H1 (cell line): ENCODE data around the gene KLF7. TPM values are rescaled to one million over a fixed set of nuclear protein-coding genes. Genes with fewer than 3 reads are reported as not detected.

Source experiments
- CTCF ChIA-PET: fragments of 300-600 bp; sonication (Branson Sonifier 250); formaldehyde crosslinking; loops from one replicate; lab custom pipeline; 2021; ENCODE audit not compliant: partially characterized antibody; lab: Charles Lee
- POLR2A ChIA-PET: fragments of 300-600 bp; sonication (Branson Sonifier 250); formaldehyde crosslinking; loops from one replicate; lab custom pipeline; 2021; ENCODE audit warnings: inconsistent platforms; ENCODE audit not compliant: partially characterized antibody; lab: Charles Lee
- DNase-seq, 2 experiments: peaks; one replicate each; pipeline versions ENCODE4 v3.0.0 to v3.0.0-alpha.2; 2010 to 2022; ENCODE audit warnings: low spot score in 2 of 2, low read depth in 1 of 2, mixed read lengths in 1 of 2
- FAIRE-seq: peaks from 2 replicates; lab custom pipeline; 2011; peaks lifted over from hg19 to GRCh38; lab: Jason Lieb, UNC
- H2AFZ ChIP-seq: 2 replicates; pipeline ENCODE4 v1.8.1; 2012; ENCODE audit warnings: low read length, inconsistent platforms
- H2AK5ac ChIP-seq: 2 replicates; pipeline ENCODE4 v1.6.1; 2013; ENCODE audit warnings: low read depth, low read length
- H2BK120ac ChIP-seq: replicated peaks from 2 replicates; pipeline ENCODE3; 2013; ENCODE audit warnings: low read depth, low read length, inconsistent platforms
- H2BK12ac ChIP-seq: 2 replicates; pipeline ENCODE4 v1.6.1; 2013; ENCODE audit warnings: low read depth, low read length
- H2BK15ac ChIP-seq: 2 replicates; pipeline ENCODE4 v1.6.1; 2013; ENCODE audit warnings: low read length
- H2BK20ac ChIP-seq: 2 replicates; pipeline ENCODE4 v1.6.1; 2013; ENCODE audit warnings: low read length
- H2BK5ac ChIP-seq: 2 replicates; pipeline ENCODE4 v1.6.1; 2013; ENCODE audit warnings: low read depth, low read length
- H3K14ac ChIP-seq: 2 replicates; pipeline ENCODE4 v1.6.1; 2013; ENCODE audit warnings: inconsistent platforms; ENCODE audit not compliant: insufficient read length
- H3K18ac ChIP-seq: 2 replicates; pipeline ENCODE4 v1.6.1; 2013; ENCODE audit warnings: low read length; ENCODE audit errors: extremely low read depth
- H3K23ac ChIP-seq: 2 replicates; pipeline ENCODE4 v1.6.1; 2013; ENCODE audit warnings: inconsistent platforms; ENCODE audit not compliant: insufficient read length
- H3K23me2 ChIP-seq: 2 replicates; pipeline ENCODE4 v1.6.1; 2013; ENCODE audit warnings: low read depth, low read length
- H3K27ac ChIP-seq: 2 replicates; pipeline ENCODE4 v1.6.1; 2011; ENCODE audit warnings: low read depth, low read length, inconsistent platforms
- H3K27me3 ChIP-seq, 4 experiments: replicated peaks in 1 of 4; 1 replicate in 1 of 4; 2 replicates in 3 of 4; pipeline versions ENCODE4 v1.6.1 to v1.8.1; 2011 to 2013; ENCODE audit warnings: low read length in 3 of 4, mild to moderate bottlenecking in 3 of 4, inconsistent platforms in 2 of 4, mixed read lengths in 2 of 4, moderate library complexity in 1 of 4; ENCODE audit not compliant: control insufficient read depth in 3 of 4, insufficient read depth in 3 of 4; ENCODE audit errors: extremely low read depth in 1 of 4
- H3K36me3 ChIP-seq, 4 experiments: 2 replicates each; pipeline versions ENCODE4 v1.6.1 to v1.8.1; 2011 to 2013; ENCODE audit warnings: mild to moderate bottlenecking in 4 of 4, low read length in 3 of 4, moderate library complexity in 2 of 4, control low read depth in 1 of 4, inconsistent platforms in 1 of 4; ENCODE audit not compliant: insufficient read depth in 4 of 4, control insufficient read depth in 2 of 4
- H3K4ac ChIP-seq: replicated peaks from 2 replicates; pipeline ENCODE3; 2013; ENCODE audit warnings: low read length, low read depth, mixed read lengths, inconsistent platforms; ENCODE audit not compliant: insufficient read length
- H3K4me1 ChIP-seq, 4 experiments: replicated peaks in 1 of 4; 1 replicate in 1 of 4; 2 replicates in 3 of 4; pipeline versions ENCODE4 v1.6.1 to v1.8.1; 2011 to 2013; ENCODE audit warnings: low read length in 3 of 4, inconsistent platforms in 2 of 4, mixed read lengths in 1 of 4; ENCODE audit not compliant: insufficient read depth in 4 of 4, control insufficient read depth in 3 of 4
- H3K4me2 ChIP-seq, 2 experiments: 2 replicates each; pipeline versions ENCODE4 v1.6.1 to v1.8.1; 2011 to 2013; ENCODE audit warnings: low read depth in 2 of 2, low read length in 2 of 2, control low read depth in 1 of 2, inconsistent platforms in 1 of 2, mild to moderate bottlenecking in 1 of 2; ENCODE audit not compliant: insufficient read depth in 1 of 2
- H3K4me3 ChIP-seq, 4 experiments: fragments of 200-600, 300-600 bp in 1 of 4; sonication (generic), shearing (Covaris generic), sonication (Bioruptor Twin) in 1 of 4; 2 replicates each; pipeline versions ENCODE4 v1.5.1 to v1.8.1; 2011 to 2016; ENCODE audit warnings: low read length in 4 of 4, low read depth in 3 of 4, control low read depth in 2 of 4, inconsistent platforms in 2 of 4, mild to moderate bottlenecking in 2 of 4, mixed read lengths in 1 of 4, moderate library complexity in 1 of 4; ENCODE audit not compliant: insufficient read depth in 2 of 4; ENCODE audit errors: extremely low read depth in 1 of 4
- H3K56ac ChIP-seq: replicated peaks from 2 replicates; pipeline ENCODE3; 2013; ENCODE audit warnings: low read depth, mild to moderate bottlenecking, mixed read lengths, low read length, inconsistent platforms; ENCODE audit not compliant: insufficient read length
- H3K79me1 ChIP-seq: 2 replicates; pipeline ENCODE4 v1.6.1; 2013; ENCODE audit warnings: low read depth, low read length, control low read depth
- H3K79me2 ChIP-seq, 2 experiments: 2 replicates each; pipeline versions ENCODE4 v1.6.1 to v1.8.1; 2012 to 2013; ENCODE audit warnings: low read length in 2 of 2, mild to moderate bottlenecking in 2 of 2, inconsistent platforms in 1 of 2; ENCODE audit not compliant: insufficient read depth in 2 of 2, control insufficient read depth in 1 of 2
- H3K9ac ChIP-seq, 4 experiments: replicated peaks in 1 of 4; 1 replicate in 1 of 4; 2 replicates in 3 of 4; pipeline versions ENCODE4 v1.6.1 to v1.8.1; 2011 to 2013; ENCODE audit warnings: low read depth in 3 of 4, low read length in 3 of 4, control low read depth in 2 of 4, mild to moderate bottlenecking in 2 of 4, moderate library complexity in 2 of 4, inconsistent platforms in 1 of 4; ENCODE audit errors: extremely low read depth in 1 of 4
- H3K9me3 ChIP-seq, 2 experiments: 2 replicates each; pipeline versions ENCODE4 v1.6.1 to v1.8.1; 2012 to 2013; ENCODE audit warnings: mild to moderate bottlenecking in 2 of 2, moderate library complexity in 2 of 2, control low read depth in 1 of 2, inconsistent platforms in 1 of 2, low read depth in 1 of 2, low read length in 1 of 2, mixed read lengths in 1 of 2; ENCODE audit not compliant: insufficient read depth in 2 of 2
- H4K20me1 ChIP-seq, 2 experiments: replicated peaks in 1 of 2; 2 replicates each; pipeline versions ENCODE3 to v1.8.1; 2011 to 2013; ENCODE audit warnings: inconsistent platforms in 2 of 2, low read length in 2 of 2, mild to moderate bottlenecking in 1 of 2; ENCODE audit not compliant: insufficient read depth in 2 of 2, control insufficient read depth in 1 of 2
- H4K5ac ChIP-seq: 2 replicates; pipeline ENCODE4 v1.6.1; 2013; ENCODE audit warnings: low read length, low read depth, mixed read lengths, inconsistent platforms; ENCODE audit not compliant: insufficient read length
- H4K8ac ChIP-seq: 2 replicates; pipeline ENCODE4 v1.8.0; 2013; ENCODE audit warnings: mild to moderate bottlenecking, moderate library complexity, low read length, inconsistent platforms; ENCODE audit not compliant: insufficient read depth; ENCODE audit errors: extremely low read depth
- H4K91ac ChIP-seq: replicated peaks from 2 replicates; pipeline ENCODE3; 2013; ENCODE audit warnings: low read length, mixed read lengths, inconsistent platforms; ENCODE audit not compliant: insufficient read length
- CBX8 ChIP-seq: fragments of 300-800, 300-1000 bp; sonication (generic); IDR thresholded peaks from 2 replicates; pipeline ENCODE4 v1.7.1; 2016; ENCODE audit warnings: low read depth, low read length, borderline replicate concordance
- CTBP2 ChIP-seq: IDR thresholded peaks from 2 replicates; pipeline ENCODE4 v1.7.0; 2011; ENCODE audit warnings: borderline replicate concordance, mild to moderate bottlenecking, moderate library complexity, mixed read lengths, low read length; ENCODE audit not compliant: insufficient read depth, insufficient read length
- EZH2 ChIP-seq: fragments of 200-600 bp; sonication (generic); IDR thresholded peaks from 2 replicates; pipeline ENCODE4 v1.7.1; 2012; ENCODE audit warnings: low read depth, mild to moderate bottlenecking, moderate library complexity, low read length, inconsistent platforms; ENCODE audit not compliant: severe bottlenecking
- FOSL1 ChIP-seq: IDR thresholded peaks from 2 replicates; pipeline ENCODE4 v1.6.1; 2011; ENCODE audit warnings: mild to moderate bottlenecking, low read depth, low read length, moderate library complexity; ENCODE audit not compliant: insufficient read depth
- GABPA ChIP-seq: IDR thresholded peaks from 2 replicates; pipeline ENCODE4 v1.6.1; 2011; ENCODE audit warnings: mild to moderate bottlenecking, low read length, moderate library complexity, borderline replicate concordance; ENCODE audit not compliant: insufficient read depth
- KDM1A ChIP-seq: fragments of 200-600, 300-600 bp; sonication (generic); IDR thresholded peaks from 2 replicates; pipeline ENCODE4 v1.7.1; 2016; ENCODE audit warnings: mild to moderate bottlenecking, low read length, borderline replicate concordance
- KDM4A ChIP-seq: IDR thresholded peaks from one replicate; pipeline ENCODE4 v1.7.1; 2012; ENCODE audit warnings: low read depth, mild to moderate bottlenecking, moderate library complexity, low read length, inconsistent platforms; ENCODE audit not compliant: severe bottlenecking
- MAFK ChIP-seq: IDR thresholded peaks from 2 replicates; pipeline ENCODE4 v1.6.1; 2012; ENCODE audit warnings: low read depth, mild to moderate bottlenecking, improper control_type of control experiment, low read length
- POU5F1 ChIP-seq: IDR thresholded peaks from 2 replicates; pipeline ENCODE4 v1.6.1; 2011; ENCODE audit warnings: low read depth, mild to moderate bottlenecking, low read length, moderate library complexity
- SIRT6 ChIP-seq: IDR thresholded peaks from one replicate; pipeline ENCODE4 v1.7.1; 2012; ENCODE audit warnings: low read length, inconsistent platforms
- WGBS, 2 experiments: shearing (Covaris generic) in 1 of 2; methylation state at CpG; one replicate each; pipeline versions ENCODE4 v1.1.6 to v1.1.7; 2013 to 2015; ENCODE audit warnings: low lambda C conversion rate in 2 of 2, mixed read lengths in 2 of 2, inconsistent platforms in 1 of 2, low coverage in 1 of 2, missing lambda C conversion rate in 1 of 2; ENCODE audit not compliant: insufficient replicate concordance in 2 of 2, insufficient coverage in 1 of 2, insufficient read length in 1 of 2; ENCODE audit errors: extremely low coverage in 1 of 2, missing lambda C conversion rate in 1 of 2; 5-methylcytosine and 5-hydroxymethylcytosine counted together
- polyA plus RNA-seq, 7 experiments: library from polyadenylated mRNA; depleted of rRNA in 3 of 7; stranded (reverse) in 5 of 7; unstranded in 2 of 7; fragments of >200 nt in 5 of 7; fragments of 200-250 nt in 2 of 7; gene quantifications; 1 replicate in 5 of 7; 2 replicates in 1 of 7; 4 replicates in 1 of 7; pipeline versions ENCODE4 v1.2.1 to v1.2.3, GENCODE V29; 2011 to 2013; ENCODE audit warnings: missing spikeins in 2 of 7, mixed read lengths in 2 of 7
- total RNA-seq: library from RNA; stranded (reverse); fragmentation: NEBNext Ultra II Directional; extraction: Animal tissue kit (Norgen Biotek cat#: 25700); gene quantifications from 2 replicates; pipeline ENCODE4 v1.2.1, GENCODE V29; 2021
- TF ChIP-seq, protein P1 (sequence below): IDR thresholded peaks from 2 replicates; pipeline ENCODE4 v1.6.1; 2011; ENCODE audit warnings: low read length, improper control_type of control experiment

Gene KLF7
- total and polyA plus RNA-seq, 2 of the 8 experiments (the other 6 are each of a cell fraction or from before 2014, with no cell fraction given): 9.6 to 23.3 TPM

- no peak for FAIRE-seq
These were observed 3.4 kb downstream of the KLF7 start for GRCh38 chr2:207162316-207162715.

More at GRCh38 chr2:207162316-207162715, 3.4 kb downstream of the KLF7 start:
- Histone ChIP-seq H3K9ac (no peak overlapping the region), H3K4ac (no peak overlapping the region), H3K4me1 (peaks cover 2 to 29% (median 21%) of the 10 kb centered on the region in 4 experiments; a peak in 6 of 7 replicates), H3K27me3 (no peaks in the 10 kb centered on the region; a peak in 2 of 7 replicates), H4K5ac (no peak overlapping the region), H3K4me3 (no peak overlapping the region), H3K9me3 (no peaks in the 10 kb centered on the region), H3K27ac (no peak overlapping the region), H4K91ac (no peak overlapping the region), H2AK5ac (no peak overlapping the region), H2BK5ac (no peak overlapping the region)
- POLR2A ChIA-PET: interaction anchor here (0.6 to 1.8 kb wide), 6 partner anchors 9 to 370 kb away, joined by 3 to 6 read pairs (median 4); no protein-coding TSS in a partner anchor
- WGBS, 2 experiments: 91% methylated on average over 8 of the region's 8 CpGs; no CpG with 5 or more reads in 1 of the 2 experiments
- TF ChIP-seq, protein P1, sequence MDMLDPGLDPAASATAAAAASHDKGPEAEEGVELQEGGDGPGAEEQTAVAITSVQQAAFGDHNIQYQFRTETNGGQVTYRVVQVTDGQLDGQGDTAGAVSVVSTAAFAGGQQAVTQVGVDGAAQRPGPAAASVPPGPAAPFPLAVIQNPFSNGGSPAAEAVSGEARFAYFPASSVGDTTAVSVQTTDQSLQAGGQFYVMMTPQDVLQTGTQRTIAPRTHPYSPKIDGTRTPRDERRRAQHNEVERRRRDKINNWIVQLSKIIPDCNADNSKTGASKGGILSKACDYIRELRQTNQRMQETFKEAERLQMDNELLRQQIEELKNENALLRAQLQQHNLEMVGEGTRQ: no peak
- TF ChIP-seq EZH2 (no peak), SIRT6 (no peak), GABPA (no peak), FOSL1 (no peak), CBX8 (no peak), POU5F1 (no peak), MAFK (no peak), KDM4A (no peak), KDM1A (no peak), CTBP2 (no peak)
- TF ChIP-seq, all 59 proteins: peak for 0
- no peaks in the 10 kb centered on the region for H4K20me1 ChIP-seq
- H3K14ac ChIP-seq: no peak overlapping the region
- H3K56ac ChIP-seq: no peak overlapping the region
- H3K36me3 ChIP-seq: no peaks in the 10 kb centered on the region
- CTCF ChIA-PET: interaction anchor here (0.8 kb wide), 1 partner anchor 14 kb away, joined by 3 read pairs; no protein-coding TSS in a partner anchor
- H4K8ac ChIP-seq: no peak overlapping the region
- peak overlapping the region in 1 of 2 experiments; percentile 100; a peak in 1 of 4 replicates for H3K4me2 ChIP-seq
- H3K79me2 ChIP-seq: peaks cover 19 to 76% of the 10 kb centered on the region in 2 experiments; a peak in 3 of 4 replicates
- H2BK20ac ChIP-seq: no peak overlapping the region
- H2BK15ac ChIP-seq: no peak overlapping the region
- peaks cover 4% of the 10 kb centered on the region; the same call in 1 of the 2 replicates for H3K79me1 ChIP-seq
- H3K18ac ChIP-seq: peak overlapping the region; percentile 40; the same call in 1 of the 2 replicates
- no peak overlapping the region for H2AFZ ChIP-seq
- H3K23me2 ChIP-seq: peaks cover 25% of the 10 kb centered on the region
- no peak overlapping the region for H3K23ac ChIP-seq
- DNase-seq: no peak
- no peak overlapping the region; the same call in 1 of the 2 replicates for H2BK12ac ChIP-seq
- no peak overlapping the region for H2BK120ac ChIP-seq
